Gastroesophageal sphincter (tissue), 4 donors: ENCODE results near the gene KCNH1. TPM values are rescaled to one million over a fixed set of nuclear protein-coding genes. Genes with fewer than 3 reads are reported as not detected.

ENCODE experiments used
- ATAC-seq: fragments of 150-250 bp; one replicate; pipeline ENCODE4 v1.9.1; 2016; ENCODE audit warnings: mild to moderate bottlenecking, moderate library complexity
- H3K27ac ChIP-seq, 4 donors: fragments of 200-600 bp; sonication (generic) in 3 of 4; 1 replicate in 3 of 4; 2 replicates in 1 of 4; pipeline ENCODE4 v1.5.1; 2016 to 2019
- H3K27me3 ChIP-seq: fragments of 200-600 bp; sonication (generic); one replicate; pipeline ENCODE4 v1.5.1; 2019
- H3K36me3 ChIP-seq, 2 donors: fragments of 200-600 bp; sonication (generic); one replicate each; pipeline ENCODE4 v1.5.1; 2019; ENCODE audit warnings: control low read depth in 1 of 2
- H3K4me1 ChIP-seq, 3 donors: fragments of 200-600 bp; sonication (generic); 1 replicate in 2 of 3; 2 replicates in 1 of 3; pipeline ENCODE4 v1.5.1; 2016 to 2019; ENCODE audit warnings: control low read depth in 2 of 3
- H3K4me3 ChIP-seq, 2 donors: fragments of 200-600 bp; sonication (generic); one replicate each; pipeline ENCODE4 v1.5.1; 2019; ENCODE audit warnings: mild to moderate bottlenecking in 1 of 2, moderate library complexity in 1 of 2
- H3K9me3 ChIP-seq, 3 donors: fragments of 200-600 bp; sonication (generic); one replicate each; pipeline ENCODE4 v1.5.1; 2017 to 2019; ENCODE audit warnings: control low read depth in 2 of 3
- EP300 ChIP-seq: sonication (generic); formaldehyde crosslinking; IDR thresholded peaks from one replicate; pipeline ENCODE4 v1.6.1; 2017; ENCODE audit warnings: antibody characterized with exemption, mild to moderate bottlenecking
- POLR2A ChIP-seq, 2 donors: fragments of 450-650 bp; IDR thresholded peaks; one replicate each; pipeline ENCODE4 v1.6.1; 2017; ENCODE audit warnings: antibody characterized with exemption in 2 of 2, mild to moderate bottlenecking in 2 of 2, moderate library complexity in 1 of 2
- POLR2AphosphoS5 ChIP-seq: sonication (generic); formaldehyde crosslinking; IDR thresholded peaks from one replicate; pipeline ENCODE4 v1.6.1; 2017; ENCODE audit warnings: antibody characterized with exemption
- WGBS, 2 donors: methylation state at CpG; one replicate each; pipeline ENCODE4 v1.1.5; 2018; ENCODE audit warnings: low coverage in 1 of 2; 5-methylcytosine and 5-hydroxymethylcytosine counted together
- total RNA-seq, 4 donors: library from RNA; depleted of rRNA; stranded (reverse); fragments of >200 nt; gene quantifications; one replicate each; pipeline ENCODE4 v1.1.0, GENCODE V29; 2016
- TF ChIP-seq, protein P1 (sequence below), 4 experiments: fragments of 200-600 bp in 2 of 4; fragments of 450-650 bp in 2 of 4; sonication (generic) in 1 of 4; IDR thresholded peaks; one replicate each; pipeline ENCODE4 v1.5.1; 2017 to 2019; ENCODE audit warnings: antibody characterized with exemption in 4 of 4, mild to moderate bottlenecking in 2 of 4, moderate library complexity in 2 of 4

The KCNH1 gene
- total RNA-seq, 4 donors from 2014 or later: 0.15 to 2.3 (median 1.2) TPM

DNA sequence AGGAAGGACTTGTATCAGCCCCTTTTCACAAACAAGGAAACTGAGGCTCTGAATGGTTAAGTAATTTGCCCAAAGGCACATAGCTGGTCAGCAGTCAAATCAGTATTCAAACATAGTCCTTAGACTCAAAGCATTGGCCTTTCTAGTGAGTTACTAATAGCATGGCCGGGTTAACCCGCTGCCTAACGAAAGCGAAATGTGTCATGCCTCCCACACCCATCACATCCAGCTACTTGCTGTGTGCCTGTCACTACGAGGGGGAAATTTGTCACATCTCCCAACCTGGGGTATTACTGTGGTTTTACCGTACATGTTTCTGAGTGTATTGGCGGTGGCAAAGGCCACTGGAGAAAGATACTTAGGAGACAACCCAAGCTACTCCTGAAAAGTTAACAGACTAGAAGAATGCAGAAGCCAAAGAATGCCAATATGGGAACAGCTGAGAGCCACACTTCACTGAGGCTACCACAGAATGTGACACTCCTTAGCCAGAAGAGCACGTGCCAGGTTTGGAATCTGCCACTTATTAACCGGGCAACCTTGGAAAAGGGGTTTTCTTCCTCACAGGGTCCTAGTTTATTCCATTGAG lies 363.5 kb downstream of the KCNH1 start:
- no peaks in the 10 kb centered on the region for H3K36me3 ChIP-seq
- WGBS, 2 donors: 87 to 88% methylated on average over 8 to 9 of the region's 9 CpGs
- H3K27me3 ChIP-seq: no peaks in the 10 kb centered on the region
- H3K9me3 ChIP-seq: no peaks in the 10 kb centered on the region
- no peak overlapping the region for H3K4me3 ChIP-seq
- ATAC-seq: no peak
- TF ChIP-seq EP300 (no peak), POLR2A (IDR thresholded peaks at IDR 0.05) (no peak), POLR2AphosphoS5 (no peak)
- TF ChIP-seq, protein P1, sequence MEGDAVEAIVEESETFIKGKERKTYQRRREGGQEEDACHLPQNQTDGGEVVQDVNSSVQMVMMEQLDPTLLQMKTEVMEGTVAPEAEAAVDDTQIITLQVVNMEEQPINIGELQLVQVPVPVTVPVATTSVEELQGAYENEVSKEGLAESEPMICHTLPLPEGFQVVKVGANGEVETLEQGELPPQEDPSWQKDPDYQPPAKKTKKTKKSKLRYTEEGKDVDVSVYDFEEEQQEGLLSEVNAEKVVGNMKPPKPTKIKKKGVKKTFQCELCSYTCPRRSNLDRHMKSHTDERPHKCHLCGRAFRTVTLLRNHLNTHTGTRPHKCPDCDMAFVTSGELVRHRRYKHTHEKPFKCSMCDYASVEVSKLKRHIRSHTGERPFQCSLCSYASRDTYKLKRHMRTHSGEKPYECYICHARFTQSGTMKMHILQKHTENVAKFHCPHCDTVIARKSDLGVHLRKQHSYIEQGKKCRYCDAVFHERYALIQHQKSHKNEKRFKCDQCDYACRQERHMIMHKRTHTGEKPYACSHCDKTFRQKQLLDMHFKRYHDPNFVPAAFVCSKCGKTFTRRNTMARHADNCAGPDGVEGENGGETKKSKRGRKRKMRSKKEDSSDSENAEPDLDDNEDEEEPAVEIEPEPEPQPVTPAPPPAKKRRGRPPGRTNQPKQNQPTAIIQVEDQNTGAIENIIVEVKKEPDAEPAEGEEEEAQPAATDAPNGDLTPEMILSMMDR (IDR thresholded peaks at IDR 0.05): no peak
- H3K4me1 ChIP-seq: no peaks in the 10 kb centered on the region
- no peak overlapping the region for H3K27ac ChIP-seq

DNA sequence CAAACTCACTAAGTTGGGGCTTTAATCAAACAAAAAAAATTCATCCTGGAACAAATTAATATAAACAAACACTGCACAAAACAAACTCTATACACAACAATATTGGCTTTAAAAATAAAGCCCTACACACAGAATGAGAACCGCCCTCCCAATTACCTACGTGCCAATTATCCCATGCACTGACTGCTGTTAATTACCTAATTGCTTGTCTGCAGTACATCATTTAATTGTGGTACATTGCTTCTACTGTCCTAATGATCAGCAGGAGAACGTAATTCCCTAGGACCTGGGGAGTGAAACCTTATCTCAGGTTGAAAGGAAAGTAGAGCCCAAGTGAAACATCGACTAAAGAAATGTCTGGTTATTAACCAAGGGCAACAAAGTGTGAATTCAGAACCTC lies 364.5 kb downstream of the KCNH1 start:
- Histone ChIP-seq H3K27ac (no peak overlapping the region), H3K4me1 (no peaks in the 10 kb centered on the region), H3K4me3 (no peak overlapping the region), H3K36me3 (no peaks in the 10 kb centered on the region), H3K9me3 (no peaks in the 10 kb centered on the region), H3K27me3 (no peaks in the 10 kb centered on the region)
- 84 to 86% methylated on average over 4 of the region's 4 CpGs for WGBS, 2 donors
- ATAC-seq: no peak
- TF ChIP-seq EP300 (no peak), POLR2AphosphoS5 (no peak), POLR2A (IDR thresholded peaks at IDR 0.05) (no peak)
- TF ChIP-seq, protein P1 (IDR thresholded peaks at IDR 0.05): no peak

DNA sequence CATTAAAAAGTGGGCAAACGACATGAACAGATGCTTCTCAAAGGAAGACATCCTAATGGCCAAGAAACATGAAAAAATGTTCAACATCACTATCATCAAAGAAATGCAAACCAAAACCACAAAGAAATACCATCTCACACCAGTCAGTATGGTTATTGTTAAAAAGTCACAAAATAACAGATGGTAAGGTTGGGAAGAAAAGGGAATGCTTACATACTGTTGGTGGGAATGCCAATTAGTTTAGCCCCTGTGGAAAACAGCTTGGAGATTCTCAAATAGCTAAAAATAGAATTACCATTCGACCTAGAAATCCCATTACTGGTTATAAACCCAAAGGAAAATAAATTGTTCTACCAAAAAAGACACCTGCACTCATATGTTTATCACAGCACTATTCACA lies 369.4 kb downstream of the KCNH1 start:
- ATAC-seq: no peak
- no peak overlapping the region for H3K4me3 ChIP-seq
- WGBS, 2 donors: 39 to 50% methylated on average over 2 of the region's 2 CpGs
- H3K36me3 ChIP-seq: no peaks in the 10 kb centered on the region
- H3K9me3 ChIP-seq: peaks cover 0 to 24% (median 0%) of the 10 kb centered on the region in 3 donors
- TF ChIP-seq POLR2A (IDR thresholded peaks at IDR 0.05): no peak
- TF ChIP-seq, protein P1 (IDR thresholded peaks at IDR 0.05): no peak
- TF ChIP-seq EP300: no peak
- TF ChIP-seq POLR2AphosphoS5: no peak
- no peaks in the 10 kb centered on the region for H3K27me3 ChIP-seq
- H3K27ac ChIP-seq: no peak overlapping the region
- no peaks in the 10 kb centered on the region for H3K4me1 ChIP-seq

DNA sequence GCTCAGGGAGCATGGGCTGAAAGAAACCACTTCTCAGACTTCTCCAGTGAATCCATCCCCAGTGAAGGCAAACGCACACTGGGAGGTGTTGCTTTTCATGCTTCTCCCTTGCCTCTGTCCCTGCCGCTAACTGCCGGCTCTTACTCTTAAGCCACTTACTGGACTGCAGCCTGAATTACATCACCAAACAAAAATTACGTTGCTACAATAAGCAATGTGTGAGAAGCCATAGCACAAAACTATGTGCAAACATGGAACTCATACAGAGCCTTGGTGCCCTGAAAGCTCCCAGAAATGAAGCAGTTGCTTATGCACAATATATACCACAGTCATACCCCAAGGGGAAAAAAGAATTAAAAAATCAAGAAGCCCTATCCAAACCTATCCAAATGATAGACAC lies 375.2 kb downstream of the KCNH1 start:
- TF ChIP-seq, protein P1 (IDR thresholded peaks at IDR 0.05): no peak
- TF ChIP-seq EP300 (no peak), POLR2AphosphoS5 (no peak), POLR2A (IDR thresholded peaks at IDR 0.05) (no peak)
- H3K27ac ChIP-seq: no peak overlapping the region
- no peaks in the 10 kb centered on the region for H3K36me3 ChIP-seq
- ATAC-seq: no peak
- no peak overlapping the region for H3K4me3 ChIP-seq
- H3K27me3 ChIP-seq: no peaks in the 10 kb centered on the region
- peaks cover 0 to 35% (median 0%) of the 10 kb centered on the region in 3 donors for H3K9me3 ChIP-seq
- H3K4me1 ChIP-seq: no peaks in the 10 kb centered on the region
- WGBS, 2 donors: 58 to 66% methylated on average over 4 of the region's 4 CpGs

DNA sequence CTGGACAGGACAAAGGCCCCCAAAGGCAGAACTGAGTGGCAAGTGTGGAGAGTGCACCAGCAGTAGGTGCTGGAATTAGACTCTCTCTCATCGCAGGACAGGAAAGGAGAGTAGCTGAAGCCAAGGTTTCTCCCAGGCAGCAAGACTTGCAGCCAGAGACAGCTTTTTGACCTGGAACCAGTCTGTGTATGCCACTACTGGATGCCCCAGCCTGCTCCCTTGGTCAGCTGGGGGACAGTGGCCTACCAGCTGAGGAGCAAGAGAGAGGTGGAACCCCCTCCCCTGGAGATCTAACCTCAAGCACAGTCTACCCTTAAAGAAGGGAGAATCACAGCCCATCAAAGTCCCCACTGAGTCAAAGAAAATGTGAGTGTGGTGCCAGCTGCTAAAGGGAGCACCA lies 375.7 kb downstream of the KCNH1 start:
- Histone ChIP-seq H3K4me3 (no peak overlapping the region), H3K36me3 (no peaks in the 10 kb centered on the region), H3K27ac (no peak overlapping the region), H3K9me3 (peaks cover 0 to 31% (median 0%) of the 10 kb centered on the region in 3 donors), H3K4me1 (no peaks in the 10 kb centered on the region), H3K27me3 (no peaks in the 10 kb centered on the region)
- TF ChIP-seq POLR2AphosphoS5 (no peak), EP300 (no peak)
- 83% methylated on average over 1 of the region's 1 CpG; no CpG with 5 or more reads in 1 of the 2 donors for WGBS, 2 donors
- no peak for ATAC-seq
